Measurements from ENCODE around the gene OR7G3.

Gene OR7G3

GRCh38 chr19:9126900-9127405 lies at the start of gene OR7G3:
TSS of gene OR7G3 (minus strand) at chr19:9126950. CDS start at chr19:9126950, 0 bp downstream.
- DNase-seq (ENCODE audit: low spot score) = no peak

- DNase-seq (ENCODE audit: low spot score) = no peak
Observed at GRCh38 chr19:9175326-9175725, 48.6 kb upstream of the OR7G3 start.

- no peak for DNase-seq (ENCODE audit: low spot score)
Observed at GRCh38 chr19:9171393-9171991, 44.7 kb upstream of the OR7G3 start.

- DNase-seq (ENCODE audit: low spot score) = no peak
Observed at GRCh38 chr19:9166846-9167245, 40.1 kb upstream of the OR7G3 start.

GRCh38 chr19:9165261-9165660 lies 38.5 kb upstream of the OR7G3 start:
- DNase-seq (ENCODE audit: low spot score) = no peak

- no peak for DNase-seq (ENCODE audit: low spot score)
Observed at GRCh38 chr19:9161427-9161826, 34.7 kb upstream of the OR7G3 start.

GRCh38 chr19:9159891-9160290 lies 33.1 kb upstream of the OR7G3 start:
- DNase-seq (ENCODE audit: low spot score) = no peak

- no peak for DNase-seq (ENCODE audit: low spot score)
Observed at GRCh38 chr19:9156304-9156703, 29.6 kb upstream of the OR7G3 start.

GRCh38 chr19:9155591-9155990 lies 28.8 kb upstream of the OR7G3 start:
- no peak for DNase-seq (ENCODE audit: low spot score)

GRCh38 chr19:9151367-9151766 lies 24.6 kb upstream of the OR7G3 start:
- no peak for DNase-seq (ENCODE audit: low spot score)

GRCh38 chr19:9150650-9151049 lies 23.9 kb upstream of the OR7G3 start:
- DNase-seq (ENCODE audit: low spot score) = no peak

GRCh38 chr19:9149997-9150396 lies 23.2 kb upstream of the OR7G3 start:
- DNase-seq (ENCODE audit: low spot score) = peak; percentile 16

- no peak for DNase-seq (ENCODE audit: low spot score)
Observed at GRCh38 chr19:9148697-9149096, 21.9 kb upstream of the OR7G3 start.

- no peak for DNase-seq (ENCODE audit: low spot score)
Observed at GRCh38 chr19:9146882-9147281, 20.1 kb upstream of the OR7G3 start.

GRCh38 chr19:9144920-9145319 lies 18.2 kb upstream of the OR7G3 start:
- peak; percentile 16 for DNase-seq (ENCODE audit: low spot score)

- peak; percentile 91 for DNase-seq (ENCODE audit: low spot score)
Observed at GRCh38 chr19:9140159-9140874, 13.6 kb upstream of the OR7G3 start, which contains the start of gene ZNF317. TSS of gene ZNF317 (plus strand) at chr19:9140397. CDS start at chr19:9156017, 15,620 bp downstream.

GRCh38 chr19:9139609-9140158 lies 12.9 kb upstream of the OR7G3 start:
- DNase-seq (ENCODE audit: low spot score) = no peak

- no peak for DNase-seq (ENCODE audit: low spot score)
Observed at GRCh38 chr19:9132422-9132821, 5.7 kb upstream of the OR7G3 start.

- no peak for DNase-seq (ENCODE audit: low spot score)
Observed at GRCh38 chr19:9130965-9131364, 4.2 kb upstream of the OR7G3 start.

GRCh38 chr19:9128171-9128570 lies 1.4 kb upstream of the OR7G3 start:
- DNase-seq (ENCODE audit: low spot score) = no peak

- no peak for DNase-seq (ENCODE audit: low spot score)
Observed at GRCh38 chr19:9116547-9116946, 10.2 kb downstream of the OR7G3 start.

GRCh38 chr19:9115307-9115813 lies 11.4 kb downstream of the OR7G3 start, which contains the start of gene OR7G1:
TSS of gene OR7G1 (minus strand) at chr19:9115763. CDS start at chr19:9115763, 0 bp downstream.
- no peak for DNase-seq (ENCODE audit: low spot score)

GRCh38 chr19:9109959-9110358 lies 16.8 kb downstream of the OR7G3 start:
- no peak for DNase-seq (ENCODE audit: low spot score)
